Measurements from ENCODE around the gene GNAI3.

Gene GNAI3

DNA sequence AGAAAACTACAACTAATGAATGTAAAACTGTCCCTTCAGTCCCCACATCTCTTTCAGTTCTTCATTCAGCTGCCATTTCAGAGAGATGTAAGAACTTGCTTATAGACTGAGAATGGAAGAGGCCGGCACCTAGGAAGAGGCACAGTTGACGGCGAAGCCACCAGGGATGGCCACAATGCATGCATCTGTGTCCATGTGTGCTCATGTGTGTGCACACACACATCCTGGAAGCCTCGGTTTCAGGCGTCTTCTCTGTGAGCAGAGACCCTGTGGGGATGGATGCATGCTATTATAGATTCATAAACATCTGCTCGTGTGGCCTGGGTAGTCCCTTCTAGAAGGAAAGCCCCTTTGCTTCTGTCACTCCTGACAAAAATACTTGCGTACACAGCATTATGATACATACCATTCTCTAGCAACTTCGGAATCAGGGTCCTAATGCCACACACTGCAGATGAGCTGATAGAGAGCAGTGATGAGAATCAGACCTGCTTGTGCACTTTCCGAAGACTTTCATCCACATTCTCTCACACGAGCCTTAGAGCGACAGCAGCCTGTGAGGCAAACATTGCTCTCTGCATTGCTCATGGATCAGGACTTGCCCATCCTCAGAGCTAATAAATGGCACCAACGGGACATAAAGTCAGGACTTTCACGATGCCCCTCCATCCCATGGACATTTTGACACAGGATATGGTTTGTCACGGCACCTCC lies 21.2 kb upstream of the GNAI3 start:
- no peak for FAIRE-seq

DNA sequence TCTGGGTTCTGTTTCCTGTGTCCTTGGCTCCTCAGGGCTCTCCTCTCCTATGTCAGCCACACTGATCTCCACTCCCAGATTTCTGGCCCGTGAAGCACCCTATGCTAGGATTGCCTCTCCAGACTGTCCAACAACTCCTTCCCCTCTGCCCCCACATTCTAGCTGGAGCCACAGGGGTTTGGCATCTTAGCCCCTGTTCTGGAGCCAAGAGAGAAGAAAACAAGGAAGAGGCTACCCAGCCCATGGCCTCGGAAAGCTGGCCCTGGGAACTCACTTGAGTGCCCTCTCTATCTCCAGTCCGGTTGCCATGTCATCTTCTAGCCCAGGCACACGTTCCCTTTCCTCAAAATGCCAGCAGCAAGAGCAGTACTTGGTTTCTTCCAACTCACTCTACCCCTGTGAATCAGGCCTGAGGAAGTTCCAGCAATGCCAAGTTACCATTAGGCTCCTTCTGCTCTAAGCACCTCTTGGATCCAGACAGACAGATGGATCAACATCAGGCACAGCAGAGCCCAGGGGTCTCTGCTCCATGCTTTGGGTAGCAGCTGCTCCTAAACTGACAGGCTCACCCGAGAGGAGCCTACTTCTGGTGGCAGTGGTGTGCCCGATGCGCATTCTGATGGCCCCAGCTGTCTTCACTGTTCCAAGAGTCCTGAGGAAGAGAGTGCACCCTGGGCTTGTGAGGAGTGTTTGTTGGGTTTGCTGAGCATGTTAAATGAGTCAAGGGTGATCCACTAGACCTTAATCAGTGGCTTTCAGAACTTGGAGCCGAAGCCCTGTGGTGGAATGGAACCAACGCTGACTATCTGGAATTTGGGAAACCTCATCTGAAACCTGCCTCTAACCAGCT lies 20.3 kb upstream of the GNAI3 start:
- no peak for FAIRE-seq

DNA sequence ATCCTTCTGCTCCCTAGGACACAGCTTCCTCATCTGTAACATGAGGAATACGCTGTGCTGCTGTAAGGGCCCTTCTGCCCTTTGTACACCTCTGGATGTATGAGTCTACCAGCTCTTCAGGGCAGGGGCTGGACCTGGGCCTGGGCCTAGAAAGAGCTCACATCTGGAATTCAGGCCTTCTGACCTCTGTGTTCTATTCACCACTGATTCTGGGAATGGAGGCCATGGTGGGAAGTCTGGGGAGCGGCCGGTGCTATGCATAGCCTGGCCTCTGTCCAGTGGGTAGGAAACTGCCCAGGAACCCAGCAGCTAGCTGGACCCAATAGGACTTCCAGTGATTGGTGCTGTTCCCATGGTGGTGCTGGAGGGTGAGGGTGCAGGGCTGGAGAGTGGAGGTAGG lies 19.7 kb upstream of the GNAI3 start:
- FAIRE-seq, result no peak

DNA sequence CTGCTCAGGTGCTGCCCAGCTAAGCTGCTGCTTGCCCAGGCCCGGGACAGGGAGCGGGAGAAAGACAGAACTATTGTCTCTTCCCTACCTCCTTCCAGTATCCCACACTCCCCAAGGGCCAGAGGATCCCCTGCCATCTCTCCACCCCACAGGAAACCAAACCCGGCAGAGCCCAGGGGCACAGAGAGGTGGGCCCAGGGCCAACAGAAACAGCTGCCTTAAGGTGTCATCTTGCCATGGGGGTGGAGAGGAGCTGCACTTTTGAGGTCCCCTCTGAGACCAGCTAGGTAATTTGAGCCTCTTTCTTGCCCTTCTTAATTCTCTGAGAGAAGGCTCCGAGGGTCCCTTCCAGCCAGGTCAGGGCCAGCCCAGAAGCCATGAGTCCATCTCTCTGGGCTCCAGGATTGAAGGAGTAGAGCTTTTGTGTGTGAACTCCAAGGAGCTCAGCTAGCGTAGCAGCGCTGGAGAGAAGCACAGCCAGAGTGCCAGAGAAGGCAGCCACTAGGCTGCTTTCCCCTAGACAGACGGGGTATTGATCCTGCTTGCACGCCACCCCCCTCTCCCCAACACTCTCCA lies 18.4 kb upstream of the GNAI3 start:
- FAIRE-seq, result no peak

DNA sequence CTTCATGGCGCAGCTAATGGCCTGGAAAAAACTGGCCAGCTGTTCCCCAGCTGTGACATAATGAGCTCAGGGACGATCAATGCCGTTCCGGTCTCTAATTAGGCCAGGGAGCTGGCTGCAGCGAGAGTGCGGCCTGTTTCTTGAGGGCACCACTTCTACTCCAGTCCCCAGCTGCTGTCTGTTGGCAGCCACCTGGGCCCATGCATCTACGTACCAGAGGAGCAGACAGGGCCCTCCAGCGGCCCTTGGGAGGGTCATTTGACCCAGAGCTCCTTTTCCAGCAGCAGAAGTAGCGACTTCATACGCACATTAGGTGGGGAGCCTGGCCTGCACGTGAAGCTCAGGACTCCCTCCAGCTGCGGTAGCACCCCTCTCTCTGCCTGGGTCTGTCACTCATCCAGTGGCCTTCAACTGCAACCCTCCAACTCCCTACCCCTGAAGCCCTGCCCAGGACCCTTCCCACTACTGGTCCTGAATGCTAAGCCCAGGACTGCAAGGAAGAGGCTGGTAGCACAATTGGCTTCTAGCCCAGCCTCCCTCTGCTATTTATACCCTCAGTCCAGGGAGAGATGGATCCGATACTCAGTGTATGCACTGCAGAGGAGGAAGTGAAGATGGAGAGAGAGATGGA lies 17.8 kb upstream of the GNAI3 start:
- no peak for FAIRE-seq

DNA sequence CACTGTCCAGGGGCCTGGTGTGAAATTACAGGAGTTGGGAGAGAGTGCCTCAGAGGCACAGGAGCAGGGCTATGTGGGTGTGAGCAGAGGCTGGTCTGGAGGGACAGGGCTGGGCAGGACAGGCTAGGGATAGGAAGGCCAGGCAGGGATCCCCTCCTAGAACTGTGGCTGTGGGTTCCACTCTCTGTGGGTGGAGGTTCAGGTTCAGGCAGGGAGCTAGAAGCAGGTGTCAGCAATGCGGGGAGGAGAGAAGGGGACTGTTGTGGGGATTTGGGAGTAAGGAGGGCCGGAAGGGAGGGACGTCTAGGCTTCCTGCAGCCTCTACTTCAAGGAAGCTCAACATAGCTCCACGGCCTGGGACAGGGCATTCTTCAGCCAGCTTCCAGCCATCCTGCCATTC lies 17.0 kb upstream of the GNAI3 start:
- no peak for FAIRE-seq

DNA sequence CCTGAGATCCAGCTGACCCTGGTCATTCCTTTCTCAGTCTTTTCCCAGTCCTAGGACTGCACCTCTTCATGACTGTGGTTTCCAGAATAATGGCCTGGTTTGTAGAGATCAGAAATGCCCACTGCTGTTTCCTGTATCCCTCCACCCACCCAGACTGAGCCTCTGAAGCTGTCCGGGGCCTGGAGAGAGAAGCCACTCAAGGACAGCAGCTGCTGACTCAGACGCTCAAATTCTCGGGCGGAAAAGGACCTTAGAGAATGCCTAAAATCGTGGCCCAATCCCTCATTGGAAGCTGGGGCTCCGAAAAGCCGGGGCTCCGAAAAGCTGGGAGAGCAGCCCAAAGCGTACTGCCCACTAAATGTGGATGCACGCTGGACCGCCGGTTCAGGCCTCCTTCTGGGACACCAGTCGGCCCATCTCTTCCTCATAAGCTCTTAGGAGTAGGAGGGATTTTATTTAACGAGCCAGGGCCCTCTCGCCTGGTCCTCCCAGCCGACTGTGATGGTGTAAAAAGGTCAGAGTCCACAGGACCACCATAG lies 16.5 kb upstream of the GNAI3 start:
- FAIRE-seq, result no peak

DNA sequence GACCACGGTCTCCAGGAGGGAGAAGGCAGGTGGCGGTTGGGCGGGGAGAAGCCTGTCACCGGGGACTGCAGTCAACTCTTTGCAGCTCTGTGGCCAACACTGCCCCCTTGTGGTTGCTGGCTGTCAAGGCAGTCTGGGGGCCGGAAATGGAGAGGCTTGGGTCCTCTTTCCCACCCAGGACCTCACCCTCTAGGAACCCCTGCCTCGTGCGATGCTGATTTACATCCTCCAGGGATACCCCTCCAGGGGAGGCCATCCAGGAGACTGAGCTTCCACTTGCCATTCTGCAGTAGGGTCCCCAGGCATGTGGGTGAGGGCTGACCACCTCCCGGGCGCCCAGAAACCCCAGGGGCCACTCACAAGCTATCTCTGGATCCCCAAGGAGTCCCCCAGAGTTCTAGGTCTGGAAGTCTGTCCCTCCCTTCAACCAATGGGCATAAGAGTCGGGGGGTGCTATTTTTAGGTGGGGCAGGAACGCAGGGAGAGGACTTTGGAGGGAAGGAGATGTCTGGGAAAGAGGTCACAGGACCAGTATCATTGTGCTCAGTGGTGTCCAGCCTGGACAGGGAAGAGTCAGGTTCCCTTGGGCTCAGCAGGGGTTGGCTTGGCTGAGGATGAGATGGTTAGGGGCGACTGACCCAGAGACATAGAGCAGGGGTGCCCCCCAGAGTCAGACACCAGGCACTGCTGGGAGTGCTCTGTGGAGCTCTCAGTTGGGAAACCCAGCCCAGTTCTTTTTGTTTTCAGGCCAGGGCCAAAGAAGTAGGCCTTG lies 15.9 kb upstream of the GNAI3 start:
- FAIRE-seq, result no peak

DNA sequence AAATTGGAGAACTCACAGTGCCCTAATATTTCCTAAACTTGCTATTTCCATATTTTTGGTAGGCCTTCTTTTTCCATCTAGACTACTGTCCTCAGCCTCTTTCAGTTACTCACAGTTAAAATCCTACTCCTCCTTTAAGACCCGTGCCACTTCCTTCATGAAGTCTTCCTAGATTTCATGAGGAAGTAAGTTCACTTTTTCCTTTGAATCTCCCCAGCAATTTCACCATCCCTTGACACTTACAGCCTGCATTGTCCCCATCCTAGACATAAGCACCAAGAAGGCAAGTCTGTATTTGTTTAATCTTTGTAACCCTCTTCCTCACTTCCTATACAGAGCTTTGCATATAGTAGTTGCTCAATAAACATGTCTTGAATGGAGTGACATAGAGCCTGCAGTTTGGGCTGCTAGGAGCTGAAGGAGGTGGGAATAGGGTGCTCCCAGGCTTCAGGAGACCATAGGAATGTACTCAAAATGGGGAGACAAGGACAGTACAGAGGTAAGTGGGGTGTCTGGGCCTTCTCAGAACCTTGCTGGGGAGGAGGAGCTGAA lies 14.0 kb upstream of the GNAI3 start:
- no peak for FAIRE-seq

DNA sequence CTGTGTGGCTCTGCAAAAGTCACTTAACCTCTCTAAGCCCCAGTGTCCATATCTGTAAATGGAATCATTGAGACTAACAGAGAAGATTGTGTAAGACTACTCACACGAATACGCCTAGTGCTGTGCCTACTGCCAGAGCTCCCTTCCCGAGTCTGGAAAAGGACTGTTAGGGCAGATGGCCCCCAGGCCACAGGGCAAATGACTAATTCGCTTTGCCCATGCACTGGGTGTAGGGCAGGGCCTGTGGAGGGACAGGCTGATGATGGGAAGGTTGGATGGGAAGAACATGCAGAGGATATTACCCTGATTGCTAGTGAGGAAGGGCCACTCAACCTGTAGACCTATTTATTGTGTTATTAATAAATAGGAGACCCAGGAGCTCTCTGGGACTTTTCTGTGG lies 12.9 kb upstream of the GNAI3 start:
- FAIRE-seq, result no peak

DNA sequence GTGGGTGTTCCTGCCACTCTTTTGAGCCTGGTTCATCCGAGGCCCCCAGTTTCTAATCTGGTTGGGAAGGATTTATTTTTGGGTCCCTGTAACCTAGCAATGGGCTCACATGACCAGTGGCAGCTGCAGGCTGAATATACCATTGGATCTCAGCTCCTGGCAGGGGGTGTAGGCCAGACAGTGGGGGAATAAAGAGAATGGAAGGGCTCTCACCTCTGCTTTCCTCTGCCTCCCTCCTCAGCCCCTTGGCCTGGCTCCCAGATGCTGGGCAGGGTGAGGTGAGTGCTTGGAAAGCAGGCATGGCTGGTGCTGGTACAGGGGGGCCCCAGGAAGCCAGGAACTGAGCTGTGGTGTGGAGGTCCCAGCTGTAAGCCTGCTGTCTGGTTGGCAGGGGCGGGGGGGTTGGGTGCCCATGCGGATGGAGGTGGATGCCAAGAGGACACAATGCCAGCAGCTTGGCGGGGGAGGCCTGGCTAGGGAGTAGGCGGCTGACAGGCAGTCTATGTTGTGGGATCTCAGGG lies 12.4 kb upstream of the GNAI3 start:
- FAIRE-seq, result no peak

DNA sequence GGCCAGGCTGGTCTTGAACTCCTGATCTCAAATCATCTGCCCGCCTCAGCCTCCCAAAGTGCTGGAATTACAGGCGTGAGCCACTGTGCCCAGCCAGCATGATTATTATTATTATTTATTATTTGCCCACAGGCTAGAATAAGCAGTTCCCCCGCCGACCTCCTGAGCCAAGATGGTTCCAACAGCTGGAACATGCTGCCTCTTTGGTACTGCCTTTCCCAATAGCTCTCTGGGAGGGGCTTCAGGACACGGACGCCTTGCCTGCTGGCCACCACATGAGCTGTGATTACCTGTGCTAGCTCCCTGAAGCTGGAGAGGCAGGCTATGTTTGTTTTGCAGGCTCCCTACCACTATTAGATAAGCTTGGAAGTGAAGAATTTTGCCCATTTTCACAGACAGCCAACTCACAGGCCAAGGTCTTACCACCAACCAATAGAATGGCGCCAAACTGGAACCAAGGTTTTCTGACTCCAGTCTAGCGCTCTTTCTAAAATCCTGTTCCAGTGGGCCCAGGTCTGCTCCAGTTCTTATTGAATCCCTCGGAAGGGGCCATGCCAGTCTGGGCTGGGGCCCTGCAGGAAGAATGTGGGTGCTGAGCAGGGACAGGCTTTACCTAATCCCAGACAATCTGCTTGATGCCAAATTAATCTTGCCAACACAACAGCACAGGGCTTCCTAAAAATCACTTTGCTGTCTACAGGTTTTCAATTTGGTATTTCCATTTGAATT lies 10.8 kb upstream of the GNAI3 start:
- FAIRE-seq, result no peak

DNA sequence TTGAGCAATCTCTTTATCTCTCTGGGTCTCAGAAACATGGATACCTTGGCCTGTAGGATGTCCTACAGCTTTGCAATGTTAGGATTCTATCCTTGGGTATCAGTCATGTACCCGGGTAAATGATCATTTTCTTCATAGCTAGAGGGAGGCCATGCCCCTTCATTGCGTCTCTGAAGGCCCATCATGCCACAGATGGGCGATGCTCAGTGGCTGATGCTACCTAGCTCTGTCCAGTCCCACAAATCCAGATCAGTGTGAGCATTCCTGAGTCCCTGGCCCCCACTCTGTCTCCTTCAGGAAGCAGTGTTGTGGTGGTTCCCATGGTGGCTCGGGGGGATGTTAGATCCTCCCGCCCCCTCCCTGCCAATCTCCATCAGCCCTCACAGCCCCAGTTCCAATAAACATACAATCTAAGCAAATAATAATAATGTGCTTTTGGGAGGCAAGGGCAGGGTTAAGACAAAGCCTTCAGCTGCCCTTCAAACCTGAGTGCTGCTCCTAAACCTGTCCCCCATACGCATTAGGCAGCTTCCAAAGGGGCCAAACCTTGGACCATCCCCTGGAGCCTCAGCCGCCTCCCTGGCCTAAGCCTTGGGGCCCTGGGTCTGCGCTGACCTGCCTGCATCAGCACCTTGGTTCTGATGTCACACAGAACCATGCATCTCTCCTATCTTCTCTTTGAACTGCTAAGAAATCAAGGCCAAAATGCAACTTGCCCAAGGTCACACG lies 9.4 kb upstream of the GNAI3 start:
- FAIRE-seq, result no peak

DNA sequence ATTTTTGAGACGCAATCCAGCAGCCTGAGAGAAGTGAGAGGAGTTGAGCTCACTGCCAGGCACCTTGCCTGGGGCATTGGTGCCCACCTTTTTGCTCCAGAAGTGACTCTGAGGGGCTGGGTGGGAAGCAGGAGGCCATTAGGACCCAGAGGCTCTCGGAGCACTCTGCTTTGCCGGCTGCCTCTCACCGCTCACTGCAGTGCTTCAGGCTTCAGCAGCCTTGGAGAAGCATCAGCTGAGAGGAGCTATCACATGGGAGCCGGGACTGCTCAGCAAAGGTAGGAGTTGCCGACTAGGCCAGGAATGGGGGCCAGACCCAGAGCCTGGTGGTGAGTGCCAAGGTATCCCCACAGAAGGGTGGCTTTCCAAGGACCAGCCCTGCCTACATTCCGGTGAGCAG lies 8.7 kb upstream of the GNAI3 start, which contains the start of gene GPR61:
Gene GPR61 (plus strand): TSS at position 197 of the 400 bp plus-strand sequence. CDS start 3,151 bp downstream, outside the sequence.
- no peak for FAIRE-seq

DNA sequence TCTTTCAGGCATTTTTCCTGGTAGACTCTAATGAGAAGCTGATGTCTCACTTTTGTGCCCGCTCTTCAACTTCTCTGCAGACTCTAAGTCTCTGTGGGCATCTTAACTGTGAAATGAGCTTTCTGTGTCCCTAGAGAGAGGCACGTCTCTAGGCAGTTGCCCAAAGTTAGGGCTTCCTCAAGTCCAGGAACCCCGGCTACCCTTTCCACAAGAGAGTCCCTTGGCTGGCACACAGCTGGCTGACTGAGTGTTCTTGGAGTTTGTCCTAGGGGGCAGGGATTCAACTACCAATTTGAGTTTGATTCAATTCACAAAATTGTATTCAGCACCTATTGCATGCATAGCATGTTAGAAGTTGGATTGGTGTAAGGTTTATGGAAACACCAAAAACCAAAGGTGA lies 7.3 kb upstream of the GNAI3 start:
- no peak for FAIRE-seq

DNA sequence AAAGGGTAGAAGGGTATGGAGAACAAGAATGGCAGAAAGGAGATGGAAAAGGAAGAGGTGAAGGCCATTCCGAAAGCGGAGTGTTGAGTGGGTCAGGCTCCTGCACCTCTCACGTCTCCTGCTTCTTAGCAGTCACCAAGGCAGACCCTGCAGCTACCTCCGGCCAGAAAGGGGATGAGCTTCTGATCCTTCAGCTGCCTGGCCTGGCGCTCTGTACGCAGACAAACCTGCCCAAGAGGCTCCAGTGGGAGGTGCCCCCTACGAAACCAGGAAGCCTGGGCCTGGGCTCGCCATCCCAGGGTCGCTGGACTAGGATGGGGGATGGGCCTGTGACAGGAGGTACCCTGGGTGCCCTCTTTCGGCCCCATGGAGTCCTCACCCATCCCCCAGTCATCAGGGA lies 5.8 kb upstream of the GNAI3 start:
- FAIRE-seq, result no peak

DNA sequence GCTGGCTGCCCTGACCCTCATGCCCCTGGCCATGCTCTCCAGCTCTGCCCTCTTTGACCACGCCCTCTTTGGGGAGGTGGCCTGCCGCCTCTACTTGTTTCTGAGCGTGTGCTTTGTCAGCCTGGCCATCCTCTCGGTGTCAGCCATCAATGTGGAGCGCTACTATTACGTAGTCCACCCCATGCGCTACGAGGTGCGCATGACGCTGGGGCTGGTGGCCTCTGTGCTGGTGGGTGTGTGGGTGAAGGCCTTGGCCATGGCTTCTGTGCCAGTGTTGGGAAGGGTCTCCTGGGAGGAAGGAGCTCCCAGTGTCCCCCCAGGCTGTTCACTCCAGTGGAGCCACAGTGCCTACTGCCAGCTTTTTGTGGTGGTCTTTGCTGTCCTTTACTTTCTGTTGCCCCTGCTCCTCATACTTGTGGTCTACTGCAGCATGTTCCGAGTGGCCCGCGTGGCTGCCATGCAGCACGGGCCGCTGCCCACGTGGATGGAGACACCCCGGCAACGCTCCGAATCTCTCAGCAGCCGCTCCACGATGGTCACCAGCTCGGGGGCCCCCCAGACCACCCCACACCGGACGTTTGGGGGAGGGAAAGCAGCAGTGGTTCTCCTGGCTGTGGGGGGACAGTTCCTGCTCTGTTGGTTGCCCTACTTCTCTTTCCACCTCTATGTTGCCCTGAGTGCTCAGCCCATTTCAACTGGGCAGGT lies 5.0 kb upstream of the GNAI3 start:
- no peak for FAIRE-seq

DNA sequence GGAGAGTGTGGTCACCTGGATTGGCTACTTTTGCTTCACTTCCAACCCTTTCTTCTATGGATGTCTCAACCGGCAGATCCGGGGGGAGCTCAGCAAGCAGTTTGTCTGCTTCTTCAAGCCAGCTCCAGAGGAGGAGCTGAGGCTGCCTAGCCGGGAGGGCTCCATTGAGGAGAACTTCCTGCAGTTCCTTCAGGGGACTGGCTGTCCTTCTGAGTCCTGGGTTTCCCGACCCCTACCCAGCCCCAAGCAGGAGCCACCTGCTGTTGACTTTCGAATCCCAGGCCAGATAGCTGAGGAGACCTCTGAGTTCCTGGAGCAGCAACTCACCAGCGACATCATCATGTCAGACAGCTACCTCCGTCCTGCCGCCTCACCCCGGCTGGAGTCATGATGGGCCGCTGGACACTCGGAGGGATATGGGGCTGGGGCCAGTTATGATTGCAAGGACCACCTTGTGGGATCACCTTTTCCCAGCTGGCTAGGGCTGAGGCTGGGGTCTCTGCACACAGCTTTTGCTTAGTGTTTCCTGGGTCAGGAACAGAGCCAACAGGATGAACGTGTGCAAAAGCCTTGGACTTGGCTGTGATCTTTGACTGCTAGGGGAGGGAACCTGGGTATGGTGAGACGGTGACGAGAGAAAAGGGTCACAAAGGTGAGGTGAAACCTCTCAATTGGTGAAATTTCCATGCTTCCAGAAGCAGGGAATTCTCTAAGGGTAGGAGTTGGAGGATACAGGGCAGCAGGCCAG lies 4.3 kb upstream of the GNAI3 start:
- FAIRE-seq, result no peak
